IPS-18a (cell line): ENCODE measurements around the gene STX17.
A peak's percentile ranks its signal among the peaks of the same experiment; 100 is the strongest.

Source experiments
- H3K27ac ChIP-seq: one replicate; pipeline ENCODE4 v1.5.1; 2013; ENCODE audit warnings: low read length
- H3K27me3 ChIP-seq: one replicate; pipeline ENCODE4 v1.6.1; 2013; ENCODE audit warnings: mild to moderate bottlenecking, low read length; ENCODE audit not compliant: control insufficient read depth, insufficient read depth
- H3K36me3 ChIP-seq: one replicate; pipeline ENCODE4 v1.6.1; 2013; ENCODE audit warnings: low read depth, low read length; ENCODE audit not compliant: control insufficient read depth
- H3K4me1 ChIP-seq: one replicate; pipeline ENCODE4 v1.6.1; 2013; ENCODE audit warnings: low read depth, low read length; ENCODE audit not compliant: control insufficient read depth
- H3K4me3 ChIP-seq: one replicate; pipeline ENCODE4 v1.5.1; 2013; ENCODE audit warnings: low read length
- H3K9ac ChIP-seq: one replicate; pipeline ENCODE4 v1.6.1; 2013; ENCODE audit warnings: mild to moderate bottlenecking, low read length, moderate library complexity
- H3K9me3 ChIP-seq: one replicate; pipeline ENCODE4 v1.6.1; 2013; ENCODE audit warnings: low read depth, low read length; ENCODE audit not compliant: control insufficient read depth

STX17 gene

GRCh38 chr9:99948482-99948881 lies 42.0 kb downstream of the STX17 start:
- Histone ChIP-seq H3K27me3 (no peaks in the 10 kb centered on the region), H3K9ac (no peak overlapping the region), H3K36me3 (no peaks in the 10 kb centered on the region), H3K9me3 (no peaks in the 10 kb centered on the region), H3K4me3 (no peak overlapping the region), H3K4me1 (no peaks in the 10 kb centered on the region), H3K27ac (no peak overlapping the region)

GRCh38 chr9:99948896-99949295 lies 42.4 kb downstream of the STX17 start:
- H3K9me3 ChIP-seq, result no peaks in the 10 kb centered on the region
- H3K36me3 ChIP-seq, result no peaks in the 10 kb centered on the region
- H3K4me1 ChIP-seq, result no peaks in the 10 kb centered on the region
- H3K9ac ChIP-seq, result no peak overlapping the region
- no peak overlapping the region for H3K4me3 ChIP-seq
- H3K27ac ChIP-seq, result no peak overlapping the region
- no peaks in the 10 kb centered on the region for H3K27me3 ChIP-seq

GRCh38 chr9:99953861-99954507 lies 47.5 kb downstream of the STX17 start:
- Histone ChIP-seq H3K9me3 (no peaks in the 10 kb centered on the region), H3K9ac (no peak overlapping the region), H3K4me3 (no peak overlapping the region)

GRCh38 chr9:99954819-99955218 lies 48.4 kb downstream of the STX17 start:
- no peaks in the 10 kb centered on the region for H3K36me3 ChIP-seq
- no peaks in the 10 kb centered on the region for H3K27me3 ChIP-seq
- no peak overlapping the region for H3K4me3 ChIP-seq
- H3K4me1 ChIP-seq, result no peaks in the 10 kb centered on the region
- no peaks in the 10 kb centered on the region for H3K9me3 ChIP-seq
- H3K27ac ChIP-seq, result no peak overlapping the region
- H3K9ac ChIP-seq, result no peak overlapping the region

More at GRCh38 chr9:99953861-99954507, 47.5 kb downstream of the STX17 start:
- H3K27ac ChIP-seq, result no peak overlapping the region
- H3K4me1 ChIP-seq, result no peaks in the 10 kb centered on the region
- H3K36me3 ChIP-seq, result no peaks in the 10 kb centered on the region
- no peaks in the 10 kb centered on the region for H3K27me3 ChIP-seq

- Histone ChIP-seq H3K9me3 (no peaks in the 10 kb centered on the region), H3K27me3 (no peaks in the 10 kb centered on the region), H3K9ac (no peak overlapping the region), H3K4me1 (no peaks in the 10 kb centered on the region), H3K27ac (no peak overlapping the region), H3K36me3 (no peaks in the 10 kb centered on the region), H3K4me3 (no peak overlapping the region)
Measured at GRCh38 chr9:99955606-99956005, 49.2 kb downstream of the STX17 start.

DNA sequence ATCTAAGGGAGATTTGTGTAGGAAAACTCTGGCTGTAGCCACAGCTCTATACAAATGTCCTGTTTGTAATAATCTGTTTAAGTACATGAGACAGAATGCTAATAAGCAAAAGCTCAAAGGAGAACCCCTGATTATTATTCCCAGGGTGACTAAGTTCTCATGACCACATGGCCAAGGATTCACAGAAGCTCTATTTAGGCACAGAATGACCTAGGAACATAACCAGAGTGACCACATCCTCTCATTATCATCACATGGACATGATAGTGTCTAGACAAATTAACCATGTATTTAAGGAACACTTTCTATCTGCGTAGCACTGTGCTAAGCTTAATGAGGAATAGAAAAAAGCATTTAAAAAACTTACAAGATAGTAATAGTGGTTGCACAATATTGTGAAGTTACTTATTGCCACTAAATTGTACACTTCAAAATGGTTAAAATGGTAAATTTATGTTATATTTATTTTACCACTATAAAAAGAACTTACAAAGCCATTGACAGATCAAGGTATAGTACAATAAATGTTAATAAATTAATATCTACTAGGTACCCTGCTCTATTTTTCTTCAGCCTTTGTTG lies 56.3 kb downstream of the STX17 start:
- Histone ChIP-seq H3K9me3 (no peaks in the 10 kb centered on the region), H3K9ac (no peak overlapping the region), H3K4me3 (no peak overlapping the region), H3K36me3 (no peaks in the 10 kb centered on the region), H3K4me1 (peaks cover 18% of the 10 kb centered on the region), H3K27ac (no peak overlapping the region), H3K27me3 (no peaks in the 10 kb centered on the region)

- Histone ChIP-seq H3K4me3 (no peak overlapping the region), H3K9me3 (no peaks in the 10 kb centered on the region), H3K27me3 (no peaks in the 10 kb centered on the region), H3K9ac (no peak overlapping the region), H3K36me3 (no peaks in the 10 kb centered on the region), H3K4me1 (peaks cover 26% of the 10 kb centered on the region), H3K27ac (no peak overlapping the region)
Measured at GRCh38 chr9:99964336-99964735, 57.9 kb downstream of the STX17 start.

DNA sequence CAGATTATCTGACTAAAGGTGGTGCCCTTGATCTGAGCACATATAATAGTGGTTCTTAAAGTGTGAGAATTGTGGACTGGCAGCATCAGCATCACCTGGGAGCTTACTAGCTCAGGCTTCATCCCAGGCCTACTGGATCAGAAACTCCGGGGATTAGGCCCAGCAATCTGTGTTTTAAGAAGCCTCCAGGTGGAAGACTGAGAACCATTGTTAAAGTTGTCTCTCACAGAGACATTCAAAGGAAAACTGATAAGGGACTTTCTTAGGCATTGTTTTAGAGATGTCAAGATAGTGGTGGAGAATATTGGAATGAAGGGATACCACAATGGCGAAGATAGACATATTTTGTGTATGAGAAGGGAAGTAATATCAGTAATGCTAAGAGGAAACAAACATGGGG lies 59.5 kb downstream of the STX17 start:
- no peaks in the 10 kb centered on the region for H3K9me3 ChIP-seq
- H3K9ac ChIP-seq, result no peak overlapping the region
- H3K27me3 ChIP-seq, result no peaks in the 10 kb centered on the region
- peaks cover 26% of the 10 kb centered on the region for H3K4me1 ChIP-seq
- no peaks in the 10 kb centered on the region for H3K36me3 ChIP-seq
- H3K4me3 ChIP-seq, result no peak overlapping the region
- no peak overlapping the region for H3K27ac ChIP-seq

GRCh38 chr9:99966716-99967115 lies 60.3 kb downstream of the STX17 start:
- no peak overlapping the region for H3K9ac ChIP-seq
- H3K4me1 ChIP-seq, result peaks cover 26% of the 10 kb centered on the region
- H3K27ac ChIP-seq, result no peak overlapping the region
- no peaks in the 10 kb centered on the region for H3K27me3 ChIP-seq
- H3K9me3 ChIP-seq, result no peaks in the 10 kb centered on the region
- peak overlapping the region; percentile 8 for H3K4me3 ChIP-seq
- H3K36me3 ChIP-seq, result no peaks in the 10 kb centered on the region

- Histone ChIP-seq H3K4me1 (peaks cover 26% of the 10 kb centered on the region), H3K36me3 (no peaks in the 10 kb centered on the region), H3K9ac (no peak overlapping the region), H3K27ac (no peak overlapping the region), H3K9me3 (no peaks in the 10 kb centered on the region), H3K4me3 (peak overlapping the region; percentile 8), H3K27me3 (no peaks in the 10 kb centered on the region)
Measured at GRCh38 chr9:99967457-99967856, 61.0 kb downstream of the STX17 start.

DNA sequence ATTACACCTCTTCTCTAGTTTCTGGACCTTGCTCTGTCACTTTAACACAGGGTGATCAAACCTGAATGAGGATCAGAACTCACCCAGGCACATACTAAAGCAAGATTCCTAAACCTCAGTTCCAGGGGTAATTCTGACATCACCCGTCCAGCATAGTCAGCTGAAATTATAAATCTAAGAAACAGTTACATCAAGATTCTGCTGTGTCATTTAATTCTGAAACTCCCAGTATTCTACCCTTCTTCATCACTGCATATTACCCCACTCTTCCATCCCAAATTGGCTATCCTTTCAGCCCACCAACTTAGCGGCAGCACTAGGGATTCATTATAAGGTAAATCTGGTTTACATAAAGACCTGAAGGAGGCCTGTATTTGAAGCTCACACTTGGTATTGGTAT lies 64.0 kb downstream of the STX17 start:
- no peaks in the 10 kb centered on the region for H3K36me3 ChIP-seq

GRCh38 chr9:99971410-99971809 lies 65.0 kb downstream of the STX17 start:
- Histone ChIP-seq H3K36me3 (no peaks in the 10 kb centered on the region), H3K9me3 (no peaks in the 10 kb centered on the region), H3K27ac (no peak overlapping the region), H3K27me3 (no peaks in the 10 kb centered on the region), H3K9ac (no peak overlapping the region), H3K4me3 (no peak overlapping the region), H3K4me1 (peaks cover 22% of the 10 kb centered on the region)

More for the DNA sequence above, 64.0 kb downstream of the STX17 start:
- Histone ChIP-seq H3K9me3 (no peaks in the 10 kb centered on the region), H3K9ac (no peak overlapping the region), H3K4me3 (no peak overlapping the region), H3K27me3 (no peaks in the 10 kb centered on the region), H3K27ac (no peak overlapping the region), H3K4me1 (peaks cover 26% of the 10 kb centered on the region)
